Sigmoid colon (tissue), 7 donors: Measurements from ENCODE around the gene SPATA31E1. TPM values are rescaled to one million over a fixed set of nuclear protein-coding genes. Genes with fewer than 3 reads are reported as not detected.
"Not testable (repeated sequence)": the region's sequence is repeated elsewhere in the genome, so short reads cannot be mapped to it uniquely, and the experiment has no call there.

ENCODE experiments used
- DNase-seq: peaks from one replicate; pipeline ENCODE4 v3.0.0-alpha.2; 2019
- H3K27ac ChIP-seq, 4 donors: fragments of 200-600 bp; sonication (generic); one replicate each; pipeline ENCODE4 v1.5.1; 2016 to 2019; ENCODE audit warnings: mild to moderate bottlenecking in 1 of 4
- H3K27me3 ChIP-seq, 3 donors: fragments of 200-600 bp; sonication (generic); one replicate each; pipeline ENCODE4 v1.5.1; 2019; ENCODE audit warnings: mild to moderate bottlenecking in 1 of 3
- H3K36me3 ChIP-seq, 4 donors: fragments of 200-600 bp; sonication (generic); one replicate each; pipeline ENCODE4 v1.5.1; 2016 to 2019
- H3K4me1 ChIP-seq, 4 donors: fragments of 200-600 bp; sonication (generic); one replicate each; pipeline ENCODE4 v1.5.1; 2017 to 2019
- H3K4me3 ChIP-seq, 4 donors: fragments of 200-600 bp; sonication (generic); one replicate each; pipeline ENCODE4 v1.5.1; 2017 to 2019; ENCODE audit warnings: mild to moderate bottlenecking in 2 of 4, moderate library complexity in 1 of 4
- H3K9me3 ChIP-seq, 4 donors: fragments of 200-600 bp in 3 of 4; sonication (generic) in 3 of 4; one replicate each; pipeline versions ENCODE4 v1.5.1 to v1.6.1; 2013 to 2019
- EP300 ChIP-seq, 4 donors: sonication (generic); formaldehyde crosslinking; IDR thresholded peaks; one replicate each; pipeline ENCODE4 v1.6.1; 2017; ENCODE audit warnings: antibody characterized with exemption in 4 of 4
- POLR2A ChIP-seq, 2 donors: fragments of 450-650 bp; IDR thresholded peaks; one replicate each; pipeline ENCODE4 v1.6.1; 2016; ENCODE audit warnings: antibody characterized with exemption in 2 of 2, mild to moderate bottlenecking in 2 of 2, moderate library complexity in 2 of 2
- POLR2AphosphoS5 ChIP-seq, 4 donors: sonication (generic); formaldehyde crosslinking; IDR thresholded peaks; one replicate each; pipeline ENCODE4 v1.6.1; 2017; ENCODE audit warnings: antibody characterized with exemption in 4 of 4
- WGBS, 2 donors: extraction: QIAGEN DNeasy Blood & Tissue Kit; methylation state at CpG; one replicate each; pipeline ENCODE4 v1.1.7; 2013; 5-methylcytosine and 5-hydroxymethylcytosine counted together
- intact Hi-C: fragments of 100-400 bp; cut with DNase I; formaldehyde crosslinking; loops from one replicate; pipeline ENCODE4 v1.15.1; 2023
- polyA plus RNA-seq, 3 donors: library from polyadenylated mRNA; stranded (reverse); fragments of 200-250 nt; gene quantifications; one replicate each; pipeline ENCODE4 v1.2.3, GENCODE V29; 2013
- total RNA-seq, 4 donors: library from RNA; depleted of rRNA; stranded (reverse); fragments of >200 nt; gene quantifications; one replicate each; pipeline ENCODE4 v1.1.0, GENCODE V29; 2016
- TF ChIP-seq, protein P1 (sequence below), 4 experiments: fragments of 450-650 bp in 3 of 4; fragments of 200-600 bp in 1 of 4; IDR thresholded peaks; one replicate each; pipeline ENCODE4 v1.5.1; 2016 to 2019; ENCODE audit warnings: antibody characterized with exemption in 4 of 4, mild to moderate bottlenecking in 3 of 4, moderate library complexity in 2 of 4
- donor health status: healthy with polysubstance abuse.
- donor health status: Bipolar disorder and iron deficiency.
- donor health status: healthy.

SPATA31E1 gene
- total and polyA plus RNA-seq, 7 donors, result 0.01 TPM; not detected in 6

DNA sequence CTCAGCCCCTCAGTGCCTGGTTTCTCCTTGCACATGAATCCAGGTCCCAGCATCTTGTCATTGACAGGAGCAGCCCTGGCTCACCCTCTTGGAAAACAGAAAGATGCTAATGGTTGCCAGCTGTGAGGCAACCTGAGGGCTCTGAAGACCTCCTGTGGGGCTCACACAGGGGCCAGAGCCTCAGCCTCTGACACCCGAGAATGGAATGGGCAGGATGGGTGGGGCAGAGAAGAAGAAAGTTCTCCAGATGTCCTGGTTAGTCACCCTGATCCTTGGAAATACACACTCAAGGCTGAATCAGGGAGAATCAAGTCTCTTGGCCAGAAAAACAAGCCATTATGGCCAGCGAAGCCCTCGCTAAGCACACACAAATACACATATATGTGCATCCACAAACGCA is 32.3 kb upstream of the SPATA31E1 start:
- no peaks in the 10 kb centered on the region for H3K9me3 ChIP-seq
- DNase-seq, result no peak
- H3K4me1 ChIP-seq, result no peaks in the 10 kb centered on the region
- TF ChIP-seq POLR2AphosphoS5 (IDR thresholded peaks at IDR 0.05), result no peak
- H3K4me3 ChIP-seq, result no peak overlapping the region
- 66 to 75% methylated on average over 4 of the region's 4 CpGs for WGBS, 2 donors
- H3K27ac ChIP-seq, result no peak overlapping the region
- intact Hi-C loops, result no loop called here
- no peaks in the 10 kb centered on the region for H3K36me3 ChIP-seq
- H3K27me3 ChIP-seq, result no peaks in the 10 kb centered on the region

DNA sequence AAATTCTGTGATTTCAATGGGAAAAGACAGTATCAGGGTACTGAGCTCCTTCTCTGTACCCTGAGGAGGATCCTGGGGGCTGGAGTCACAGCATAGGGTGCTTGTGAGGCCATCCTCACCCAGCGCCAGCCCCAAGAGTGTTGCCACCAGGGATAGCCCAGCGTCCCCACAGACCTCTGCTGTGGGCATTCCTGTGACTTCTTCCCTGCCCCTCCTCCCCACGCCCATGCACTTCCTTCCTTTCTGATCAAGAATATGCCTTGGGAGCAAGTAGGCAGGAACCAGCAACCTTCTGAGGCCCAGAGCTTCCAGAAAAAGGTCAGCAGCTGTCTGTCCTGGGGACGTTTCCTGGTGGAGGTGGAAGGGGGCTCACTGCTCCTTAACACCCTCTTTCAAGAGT is 31.5 kb upstream of the SPATA31E1 start:
- H3K27me3 ChIP-seq, H3K9me3 ChIP-seq, H3K4me1 ChIP-seq, DNase-seq, intact Hi-C loops, H3K4me3 ChIP-seq, H3K27ac ChIP-seq, H3K36me3 ChIP-seq: not testable (repeated sequence)
- WGBS, 2 donors, result 81 to 89% methylated on average over 4 of the region's 4 CpGs

DNA sequence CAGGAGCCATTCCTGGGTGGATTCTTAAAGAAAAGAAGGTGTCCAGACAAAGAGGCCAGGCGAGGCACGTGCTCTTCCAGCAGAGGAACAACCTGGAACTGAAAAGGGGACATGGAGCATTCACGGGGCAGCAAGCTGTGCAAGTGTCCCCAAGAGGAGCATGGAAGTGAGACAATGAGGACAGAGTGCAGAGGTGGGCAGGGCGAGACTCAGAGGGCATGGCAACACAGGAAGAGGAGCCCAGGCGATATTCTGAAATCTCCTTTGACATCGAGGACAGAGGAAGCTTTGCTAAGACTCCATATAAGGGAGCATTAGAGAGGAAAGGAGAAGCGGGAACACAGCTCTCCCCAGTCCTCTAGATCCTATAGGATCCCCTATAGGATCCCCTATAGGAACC is 29.4 kb upstream of the SPATA31E1 start:
- no peaks in the 10 kb centered on the region for H3K27me3 ChIP-seq
- TF ChIP-seq POLR2A (IDR thresholded peaks at IDR 0.05), result no peak
- no peak for TF ChIP-seq POLR2AphosphoS5 (IDR thresholded peaks at IDR 0.05)
- TF ChIP-seq EP300 (IDR thresholded peaks at IDR 0.05), result no peak
- TF ChIP-seq, protein P1, sequence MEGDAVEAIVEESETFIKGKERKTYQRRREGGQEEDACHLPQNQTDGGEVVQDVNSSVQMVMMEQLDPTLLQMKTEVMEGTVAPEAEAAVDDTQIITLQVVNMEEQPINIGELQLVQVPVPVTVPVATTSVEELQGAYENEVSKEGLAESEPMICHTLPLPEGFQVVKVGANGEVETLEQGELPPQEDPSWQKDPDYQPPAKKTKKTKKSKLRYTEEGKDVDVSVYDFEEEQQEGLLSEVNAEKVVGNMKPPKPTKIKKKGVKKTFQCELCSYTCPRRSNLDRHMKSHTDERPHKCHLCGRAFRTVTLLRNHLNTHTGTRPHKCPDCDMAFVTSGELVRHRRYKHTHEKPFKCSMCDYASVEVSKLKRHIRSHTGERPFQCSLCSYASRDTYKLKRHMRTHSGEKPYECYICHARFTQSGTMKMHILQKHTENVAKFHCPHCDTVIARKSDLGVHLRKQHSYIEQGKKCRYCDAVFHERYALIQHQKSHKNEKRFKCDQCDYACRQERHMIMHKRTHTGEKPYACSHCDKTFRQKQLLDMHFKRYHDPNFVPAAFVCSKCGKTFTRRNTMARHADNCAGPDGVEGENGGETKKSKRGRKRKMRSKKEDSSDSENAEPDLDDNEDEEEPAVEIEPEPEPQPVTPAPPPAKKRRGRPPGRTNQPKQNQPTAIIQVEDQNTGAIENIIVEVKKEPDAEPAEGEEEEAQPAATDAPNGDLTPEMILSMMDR (IDR thresholded peaks at IDR 0.05), result no peak
- DNase-seq, result no peak
- WGBS, 2 donors, result 88 to 90% methylated on average over 7 of the region's 7 CpGs
- no peaks in the 10 kb centered on the region for H3K4me1 ChIP-seq
- no peak overlapping the region for H3K4me3 ChIP-seq
- no peak overlapping the region for H3K27ac ChIP-seq
- intact Hi-C loops, result no loop called here
- H3K36me3 ChIP-seq, result no peaks in the 10 kb centered on the region
- no peaks in the 10 kb centered on the region for H3K9me3 ChIP-seq

DNA sequence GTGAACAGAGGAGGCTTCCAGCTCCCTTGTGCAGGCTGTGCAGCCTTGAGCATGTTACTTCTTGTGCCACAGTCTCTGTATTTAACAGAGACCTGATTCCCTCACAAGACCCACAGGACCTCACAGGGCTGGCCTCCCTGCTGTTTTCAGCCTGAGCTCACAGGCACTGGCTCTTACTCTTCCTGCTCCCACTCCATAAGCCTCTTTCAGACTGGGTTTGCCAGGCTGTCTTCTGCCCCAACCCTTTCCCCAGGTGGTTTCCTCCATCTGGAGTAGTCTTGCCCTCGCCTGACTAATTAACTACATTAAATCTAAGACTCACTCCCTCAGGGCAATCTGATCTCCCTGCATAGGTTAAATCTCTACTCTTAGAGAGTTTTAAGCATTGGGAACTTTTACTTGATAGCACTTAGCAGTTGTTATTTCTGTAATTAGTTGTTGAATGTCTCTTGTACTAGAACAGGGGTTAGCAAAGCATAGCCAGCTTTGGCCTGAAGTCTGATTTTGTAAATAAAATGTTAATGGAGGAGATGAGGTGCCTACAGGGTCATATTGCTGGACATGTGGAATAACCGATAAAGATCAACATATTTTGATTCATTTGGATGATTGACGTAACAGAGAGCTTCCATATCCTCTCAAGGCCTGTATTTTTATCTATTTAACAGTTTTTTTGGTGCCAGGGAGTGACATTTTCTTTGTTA is 28.6 kb upstream of the SPATA31E1 start:
- WGBS, 2 donors, result 89 to 91% methylated on average over 3 of the region's 3 CpGs
- H3K9me3 ChIP-seq, result no peaks in the 10 kb centered on the region
- intact Hi-C loops, result no loop called here
- no peak overlapping the region for H3K4me3 ChIP-seq
- no peak for DNase-seq
- H3K27me3 ChIP-seq, result no peaks in the 10 kb centered on the region
- H3K36me3 ChIP-seq, result no peaks in the 10 kb centered on the region
- no peak overlapping the region for H3K27ac ChIP-seq
- no peaks in the 10 kb centered on the region for H3K4me1 ChIP-seq
- TF ChIP-seq POLR2A (IDR thresholded peaks at IDR 0.05) (no peak), EP300 (IDR thresholded peaks at IDR 0.05) (no peak), POLR2AphosphoS5 (IDR thresholded peaks at IDR 0.05) (no peak)
- TF ChIP-seq, protein P1 (IDR thresholded peaks at IDR 0.05), result no peak

DNA sequence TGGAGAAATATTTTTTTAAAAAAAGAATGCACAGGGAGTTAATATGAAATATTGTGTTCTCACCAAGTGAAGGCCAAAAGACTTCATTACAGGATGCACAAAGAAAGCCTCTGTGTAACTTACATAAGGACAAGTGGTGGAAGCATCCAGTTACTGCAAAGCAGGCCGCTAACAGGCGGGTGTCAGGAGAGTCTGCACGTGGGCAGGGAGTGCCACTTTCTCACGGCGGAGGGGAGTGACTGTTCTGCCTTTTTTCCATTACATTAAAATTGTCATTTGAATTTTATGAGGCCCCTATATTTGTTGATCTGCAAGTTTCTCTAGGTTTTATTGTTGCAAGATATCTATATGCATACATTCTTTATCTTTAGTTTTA is 28.1 kb upstream of the SPATA31E1 start:
- no peaks in the 10 kb centered on the region for H3K4me1 ChIP-seq
- no peak for TF ChIP-seq POLR2A (IDR thresholded peaks at IDR 0.05)
- TF ChIP-seq, protein P1 (IDR thresholded peaks at IDR 0.05), result no peak
- TF ChIP-seq POLR2AphosphoS5 (IDR thresholded peaks at IDR 0.05), result no peak
- no peak for TF ChIP-seq EP300 (IDR thresholded peaks at IDR 0.05)
- no peaks in the 10 kb centered on the region for H3K9me3 ChIP-seq
- no peaks in the 10 kb centered on the region for H3K27me3 ChIP-seq
- no peak for DNase-seq
- WGBS, 2 donors, result 25 to 65% methylated on average over 5 of the region's 5 CpGs
- intact Hi-C loops, result no loop called here
- no peak overlapping the region for H3K27ac ChIP-seq
- no peaks in the 10 kb centered on the region for H3K36me3 ChIP-seq
- H3K4me3 ChIP-seq, result no peak overlapping the region

DNA sequence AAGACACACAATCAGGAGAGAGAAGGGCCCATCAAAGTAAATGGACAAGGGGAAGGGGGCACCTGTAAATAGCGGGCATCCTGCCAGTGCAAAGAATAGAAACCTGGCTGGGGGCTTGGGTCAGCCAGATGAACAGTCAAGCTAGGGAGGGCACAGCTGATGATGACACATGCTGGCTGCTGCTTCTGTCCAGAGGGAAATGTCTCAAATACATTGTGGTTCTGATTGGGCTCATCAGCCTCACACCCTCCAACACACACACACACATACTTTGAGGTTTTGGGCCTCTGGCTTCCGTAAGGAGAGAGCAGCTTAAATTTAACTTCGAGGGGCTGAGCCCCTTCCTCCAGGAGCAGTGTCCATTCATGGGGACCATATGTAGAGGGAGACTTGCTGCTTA is 27.6 kb upstream of the SPATA31E1 start:
- H3K9me3 ChIP-seq, result no peaks in the 10 kb centered on the region
- no peaks in the 10 kb centered on the region for H3K36me3 ChIP-seq
- no peak overlapping the region for H3K27ac ChIP-seq
- TF ChIP-seq POLR2AphosphoS5 (IDR thresholded peaks at IDR 0.05) (no peak), EP300 (IDR thresholded peaks at IDR 0.05) (no peak), POLR2A (IDR thresholded peaks at IDR 0.05) (no peak)
- TF ChIP-seq, protein P1 (IDR thresholded peaks at IDR 0.05), result no peak
- no peak overlapping the region for H3K4me3 ChIP-seq
- intact Hi-C loops, result no loop called here
- H3K27me3 ChIP-seq, result no peaks in the 10 kb centered on the region
- WGBS, 2 donors, result 84 to 90% methylated on average over 3 of the region's 3 CpGs
- DNase-seq, result no peak
- no peaks in the 10 kb centered on the region for H3K4me1 ChIP-seq
